ENCODE measurements around the gene CYP1B1. TPM values are rescaled to one million over a fixed set of nuclear protein-coding genes. Genes with fewer than 3 reads are reported as not detected.

CYP1B1 gene
- polyA plus RNA-seq, 1 experiment, result 1.8 TPM

GRCh38 chr2:38074058-38074763, 1.7 kb downstream of the CYP1B1 start:
- CTCF ChIA-PET, result interaction anchor here (0.5 kb wide), 1 partner anchor 416 kb away, joined by 3 read pairs; no protein-coding TSS in a partner anchor

GRCh38 chr2:38073211-38074057, 2.5 kb downstream of the CYP1B1 start:
- no peak overlapping the region for H3K4me3 ChIP-seq (ENCODE audit: low read depth, low read length)

More at GRCh38 chr2:38074058-38074763, 1.7 kb downstream of the CYP1B1 start:
- DNase-seq (ENCODE audit: low read depth), result no peak
- peaks cover 22% of the 10 kb centered on the region for H3K27me3 ChIP-seq (ENCODE audit: control insufficient read depth, insufficient read depth, low read length)
- no peak for TF ChIP-seq CTCF (IDR thresholded peaks at IDR 0.05; ENCODE audit: insufficient read depth, low read depth, low read length)
- no peaks in the 10 kb centered on the region for H3K36me3 ChIP-seq (ENCODE audit: control insufficient read depth, insufficient read depth, low read length)
- H3K4me3 ChIP-seq (ENCODE audit: low read depth, low read length), result no peak overlapping the region
- POLR2A ChIA-PET, result no interaction called here

DNA sequence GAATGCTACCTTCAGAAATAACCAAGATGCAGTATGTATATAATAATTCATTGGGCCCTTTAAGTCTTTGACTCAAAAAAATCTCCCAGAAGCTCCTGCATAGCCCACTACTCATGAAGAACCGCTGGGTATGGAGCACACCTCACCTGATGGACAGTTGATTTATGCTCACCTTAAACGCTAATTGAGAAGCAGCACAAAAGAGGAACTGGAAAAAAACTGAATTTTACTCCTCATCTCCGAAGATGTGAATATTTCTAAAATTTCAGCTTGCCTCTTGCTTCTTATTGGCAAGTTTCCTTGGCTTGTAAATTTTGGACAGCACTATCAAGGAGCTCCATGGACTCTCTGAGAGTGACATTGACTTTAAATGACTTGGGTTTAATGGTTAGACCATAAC, 5.5 kb downstream of the CYP1B1 start:
- CTCF ChIA-PET, result interaction anchor here (0.7 to 1.1 kb wide), 3 partner anchors 8 to 114 kb away, joined by 3 read pairs; no protein-coding TSS in a partner anchor

More at GRCh38 chr2:38073211-38074057, 2.5 kb downstream of the CYP1B1 start:
- peaks cover 22% of the 10 kb centered on the region for H3K27me3 ChIP-seq (ENCODE audit: control insufficient read depth, insufficient read depth, low read length)
- no peaks in the 10 kb centered on the region for H3K36me3 ChIP-seq (ENCODE audit: control insufficient read depth, insufficient read depth, low read length)
- no peak for DNase-seq (ENCODE audit: low read depth)
- POLR2A ChIA-PET, result no interaction called here
- CTCF ChIA-PET, result no interaction called here
- no peak for TF ChIP-seq CTCF (IDR thresholded peaks at IDR 0.05; ENCODE audit: insufficient read depth, low read depth, low read length)

DNA sequence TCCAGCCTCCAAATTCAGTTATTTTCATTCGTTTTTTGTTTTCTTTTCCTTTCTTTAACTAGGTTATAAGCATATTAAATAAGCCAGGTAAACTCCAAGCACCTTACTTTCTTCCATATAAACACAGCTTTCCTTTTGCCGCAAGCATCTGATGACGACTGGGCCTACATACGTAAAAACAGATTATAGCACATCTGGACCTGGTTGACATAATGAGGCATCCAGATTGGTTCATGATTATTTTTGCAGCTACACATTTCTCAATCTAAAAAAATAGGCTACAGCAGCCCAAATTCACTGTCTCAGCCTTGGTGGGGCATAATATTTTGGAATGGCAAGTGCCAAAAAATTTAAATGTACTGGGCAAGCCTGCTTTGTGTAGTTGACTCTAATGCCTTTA, 7.7 kb downstream of the CYP1B1 start:
- POLR2A ChIA-PET, result no interaction called here
- CTCF ChIA-PET, result interaction anchor here (0.6 to 1.6 kb wide), 4 partner anchors 8 to 476 kb away, joined by 3 to 7 read pairs (median 3); partner anchors contain the start of gene CYP1B1

More for the DNA sequence above, 5.5 kb downstream of the CYP1B1 start:
- no peak for TF ChIP-seq CTCF (IDR thresholded peaks at IDR 0.05; ENCODE audit: insufficient read depth, low read depth, low read length)
- DNase-seq (ENCODE audit: low read depth), result no peak
- Histone ChIP-seq H3K4me3 (ENCODE audit: low read depth, low read length) (no peak overlapping the region), H3K27me3 (ENCODE audit: control insufficient read depth, insufficient read depth, low read length) (peaks cover 17% of the 10 kb centered on the region), H3K36me3 (ENCODE audit: control insufficient read depth, insufficient read depth, low read length) (no peaks in the 10 kb centered on the region)
- POLR2A ChIA-PET, result no interaction called here

More for the DNA sequence above, 7.7 kb downstream of the CYP1B1 start:
- TF ChIP-seq CTCF (IDR thresholded peaks at IDR 0.05; ENCODE audit: insufficient read depth, low read depth, low read length), result no peak
- Histone ChIP-seq H3K36me3 (ENCODE audit: control insufficient read depth, insufficient read depth, low read length) (no peaks in the 10 kb centered on the region), H3K27me3 (ENCODE audit: control insufficient read depth, insufficient read depth, low read length) (peaks cover 2% of the 10 kb centered on the region; the same call in 1 of the 2 replicates), H3K4me3 (ENCODE audit: low read depth, low read length) (no peak overlapping the region)
- DNase-seq (ENCODE audit: low read depth), result no peak

Measured in BJ (cell line).